ENCODE measurements around the gene STK38.

The STK38 gene

DNA sequence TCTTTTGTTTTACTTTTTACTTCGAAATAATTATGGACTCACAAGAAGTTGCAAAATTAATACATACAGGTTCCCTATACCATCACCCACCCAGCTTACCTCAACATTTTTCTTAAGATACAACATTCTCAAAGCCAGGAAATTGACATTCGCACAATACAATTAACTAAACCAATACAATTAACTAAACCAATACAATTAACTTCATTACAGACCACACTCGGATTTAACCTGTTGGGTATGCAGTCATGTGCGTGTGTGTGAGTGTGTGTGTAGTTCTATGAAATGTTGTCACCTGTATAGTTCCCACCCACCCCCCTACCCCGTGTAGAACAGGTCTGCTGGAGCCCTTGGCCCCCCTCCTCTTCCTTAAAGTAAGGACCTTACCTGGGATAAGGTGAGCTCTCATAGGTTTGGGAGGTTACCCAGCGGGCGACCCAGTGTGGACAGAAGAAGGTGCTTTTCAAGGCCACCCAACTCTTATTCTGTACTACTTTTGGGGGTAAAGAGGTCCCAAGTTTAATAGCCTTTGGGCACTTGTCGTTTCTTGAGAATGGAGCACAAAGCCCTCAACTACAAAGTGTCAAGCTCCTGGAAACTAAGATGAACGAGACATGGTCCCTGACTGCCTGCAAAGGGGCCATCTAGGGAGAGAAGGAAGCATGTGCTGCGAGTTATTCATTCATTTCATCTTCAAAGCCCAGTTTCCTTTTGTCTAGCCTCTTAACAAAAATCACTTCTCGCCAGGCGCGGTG, 544 bp upstream of the STK38 start:
- TF ChIP-seq, protein P1, sequence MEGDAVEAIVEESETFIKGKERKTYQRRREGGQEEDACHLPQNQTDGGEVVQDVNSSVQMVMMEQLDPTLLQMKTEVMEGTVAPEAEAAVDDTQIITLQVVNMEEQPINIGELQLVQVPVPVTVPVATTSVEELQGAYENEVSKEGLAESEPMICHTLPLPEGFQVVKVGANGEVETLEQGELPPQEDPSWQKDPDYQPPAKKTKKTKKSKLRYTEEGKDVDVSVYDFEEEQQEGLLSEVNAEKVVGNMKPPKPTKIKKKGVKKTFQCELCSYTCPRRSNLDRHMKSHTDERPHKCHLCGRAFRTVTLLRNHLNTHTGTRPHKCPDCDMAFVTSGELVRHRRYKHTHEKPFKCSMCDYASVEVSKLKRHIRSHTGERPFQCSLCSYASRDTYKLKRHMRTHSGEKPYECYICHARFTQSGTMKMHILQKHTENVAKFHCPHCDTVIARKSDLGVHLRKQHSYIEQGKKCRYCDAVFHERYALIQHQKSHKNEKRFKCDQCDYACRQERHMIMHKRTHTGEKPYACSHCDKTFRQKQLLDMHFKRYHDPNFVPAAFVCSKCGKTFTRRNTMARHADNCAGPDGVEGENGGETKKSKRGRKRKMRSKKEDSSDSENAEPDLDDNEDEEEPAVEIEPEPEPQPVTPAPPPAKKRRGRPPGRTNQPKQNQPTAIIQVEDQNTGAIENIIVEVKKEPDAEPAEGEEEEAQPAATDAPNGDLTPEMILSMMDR (IDR thresholded peaks at IDR 0.05; ENCODE audit: low read depth, low read length) = no peak
- DNase-seq (ENCODE audit: extremely low read depth, low read depth) = no peak

DNA sequence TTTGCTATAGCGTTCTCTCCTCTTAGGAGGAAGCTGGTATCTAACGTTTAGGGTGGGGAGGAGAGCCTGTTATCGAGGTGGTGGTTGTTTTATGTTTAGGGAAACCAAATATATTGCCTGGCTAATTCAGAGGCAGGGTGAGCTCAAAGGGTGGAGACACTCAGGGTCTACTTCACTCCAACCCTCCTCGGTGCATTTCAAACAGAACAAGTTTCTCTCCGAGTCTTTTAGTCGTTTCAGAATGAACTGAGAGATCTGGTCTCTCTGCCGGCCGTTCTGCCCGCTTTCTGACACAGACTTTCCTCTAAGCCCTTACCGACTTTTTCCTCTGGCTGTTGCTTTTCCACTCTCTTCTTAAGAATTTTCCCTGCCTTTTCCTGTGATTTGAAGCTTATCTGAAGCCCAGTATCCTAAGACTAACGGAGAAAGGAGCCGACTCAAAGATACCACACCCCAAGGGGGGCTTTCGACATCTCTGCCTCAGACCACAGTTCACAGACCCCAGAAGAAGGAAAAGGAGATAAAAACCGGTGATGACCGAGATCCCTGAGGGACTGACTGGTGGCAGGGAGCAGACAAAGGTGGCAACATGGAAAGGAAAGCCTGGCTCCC, 865 bp downstream of the STK38 start:
- DNase-seq (ENCODE audit: extremely low read depth, low read depth) = no peak
- TF ChIP-seq, protein P1 (IDR thresholded peaks at IDR 0.05; ENCODE audit: low read depth, low read length) = no peak

GRCh38 chr6:36545767-36546307, 1.4 kb downstream of the STK38 start:
- DNase-seq (ENCODE audit: extremely low read depth, low read depth) = no peak
- TF ChIP-seq, protein P1 (IDR thresholded peaks at IDR 0.05; ENCODE audit: low read depth, low read length) = no peak

DNA sequence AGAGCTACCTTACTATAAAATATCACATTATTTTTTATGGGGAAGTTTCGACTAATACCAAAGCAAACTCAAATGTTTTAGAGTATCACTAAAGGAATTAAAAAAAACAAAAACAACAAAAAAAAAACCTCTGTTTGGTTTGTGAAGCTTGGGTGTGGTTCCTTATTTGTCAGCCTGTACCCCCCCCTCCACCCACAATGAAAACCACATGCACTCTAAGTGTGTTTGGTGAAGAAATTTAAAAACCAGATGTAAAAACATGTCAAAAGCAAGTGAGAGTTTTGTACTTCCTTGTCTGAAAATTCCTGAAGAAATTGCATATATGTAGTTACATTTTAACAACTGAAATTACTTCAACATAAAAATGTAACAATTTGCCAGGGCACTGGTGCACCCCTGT, 3.1 kb downstream of the STK38 start:
- TF ChIP-seq, protein P1 (IDR thresholded peaks at IDR 0.05; ENCODE audit: low read depth, low read length) = no peak
- peak; percentile 57 for DNase-seq (ENCODE audit: extremely low read depth, low read depth)

GRCh38 chr6:36542041-36542440, 5.2 kb downstream of the STK38 start:
- no peak for DNase-seq (ENCODE audit: extremely low read depth, low read depth)

GRCh38 chr6:36539814-36540568, 7.3 kb downstream of the STK38 start:
- TF ChIP-seq, protein P1 (IDR thresholded peaks at IDR 0.05; ENCODE audit: low read depth, low read length) = no peak
- no peak for DNase-seq (ENCODE audit: extremely low read depth, low read depth)

More at GRCh38 chr6:36542041-36542440, 5.2 kb downstream of the STK38 start:
- TF ChIP-seq, protein P1 (IDR thresholded peaks at IDR 0.05; ENCODE audit: low read depth, low read length) = no peak

All from AG09319 (cell line).